HFFc6 (cell line): Measurements from ENCODE around the gene COX14. TPM values are rescaled to one million over a fixed set of nuclear protein-coding genes. Genes with fewer than 3 reads are reported as not detected.

Experiments
- DNase-seq: peaks from one replicate; pipeline ENCODE4 v3.0.0-alpha.2; 2018
- H3K27ac Mint-ChIP-seq: 2 replicates; pipeline ENCODE4 v1.8.0; 2020; ENCODE audit warnings: mild to moderate bottlenecking, mixed read lengths
- H3K27me3 Mint-ChIP-seq: 2 replicates; pipeline ENCODE4 v1.8.0; 2021; ENCODE audit warnings: mild to moderate bottlenecking, moderate library complexity, mixed read lengths; ENCODE audit not compliant: insufficient read depth
- H3K36me3 Mint-ChIP-seq: 2 replicates; pipeline ENCODE4 v1.8.0; 2021; ENCODE audit warnings: low read depth, mixed read lengths
- H3K4me1 Mint-ChIP-seq: 2 replicates; pipeline ENCODE4 v1.8.0; 2020; ENCODE audit warnings: low read depth, mixed read lengths
- H3K4me3 Mint-ChIP-seq: 2 replicates; pipeline ENCODE4 v1.8.0; 2020; ENCODE audit warnings: mild to moderate bottlenecking, moderate library complexity, mixed read lengths
- H3K9me3 Mint-ChIP-seq: 2 replicates; pipeline ENCODE4 v1.8.0; 2020; ENCODE audit warnings: mild to moderate bottlenecking, mixed read lengths
- total RNA-seq, 6 experiments: library from RNA; stranded (reverse); fragmentation: NEBNext Ultra II Directional; extraction: Animal tissue kit (Norgen Biotek cat#: 25700); gene quantifications; 2 replicates in 1 of 6; 3 replicates in 5 of 6; pipeline ENCODE4 v1.2.3, GENCODE V29; 2021
- TF ChIP-seq, protein P1 (sequence below): fragments of 200-600 bp; sonication (generic); IDR thresholded peaks from 2 replicates; pipeline ENCODE4 v1.5.0; 2021; ENCODE audit warnings: antibody characterized with exemption, mild to moderate bottlenecking

COX14 gene
- total RNA-seq, 6 experiments from 2014 or later: 44.4 to 77.8 (median 53.4) TPM

GRCh38 chr12:50102131-50102531, 9.9 kb upstream of the COX14 start:
- H3K9me3 Mint-ChIP-seq: no peaks in the 10 kb centered on the region
- H3K27ac Mint-ChIP-seq: no peak overlapping the region
- no peak overlapping the region for H3K4me3 Mint-ChIP-seq
- H3K4me1 Mint-ChIP-seq: peaks cover 34% of the 10 kb centered on the region
- TF ChIP-seq, protein P1, sequence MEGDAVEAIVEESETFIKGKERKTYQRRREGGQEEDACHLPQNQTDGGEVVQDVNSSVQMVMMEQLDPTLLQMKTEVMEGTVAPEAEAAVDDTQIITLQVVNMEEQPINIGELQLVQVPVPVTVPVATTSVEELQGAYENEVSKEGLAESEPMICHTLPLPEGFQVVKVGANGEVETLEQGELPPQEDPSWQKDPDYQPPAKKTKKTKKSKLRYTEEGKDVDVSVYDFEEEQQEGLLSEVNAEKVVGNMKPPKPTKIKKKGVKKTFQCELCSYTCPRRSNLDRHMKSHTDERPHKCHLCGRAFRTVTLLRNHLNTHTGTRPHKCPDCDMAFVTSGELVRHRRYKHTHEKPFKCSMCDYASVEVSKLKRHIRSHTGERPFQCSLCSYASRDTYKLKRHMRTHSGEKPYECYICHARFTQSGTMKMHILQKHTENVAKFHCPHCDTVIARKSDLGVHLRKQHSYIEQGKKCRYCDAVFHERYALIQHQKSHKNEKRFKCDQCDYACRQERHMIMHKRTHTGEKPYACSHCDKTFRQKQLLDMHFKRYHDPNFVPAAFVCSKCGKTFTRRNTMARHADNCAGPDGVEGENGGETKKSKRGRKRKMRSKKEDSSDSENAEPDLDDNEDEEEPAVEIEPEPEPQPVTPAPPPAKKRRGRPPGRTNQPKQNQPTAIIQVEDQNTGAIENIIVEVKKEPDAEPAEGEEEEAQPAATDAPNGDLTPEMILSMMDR: no peak
- H3K36me3 Mint-ChIP-seq: peaks cover 14% of the 10 kb centered on the region
- peaks cover 9% of the 10 kb centered on the region for H3K27me3 Mint-ChIP-seq
- no peak for DNase-seq

- TF ChIP-seq, protein P1: no peak
- H3K4me3 Mint-ChIP-seq: no peak overlapping the region
- no peak overlapping the region for H3K27ac Mint-ChIP-seq
- no peak for DNase-seq
- H3K36me3 Mint-ChIP-seq: peaks cover 14% of the 10 kb centered on the region
- no peaks in the 10 kb centered on the region for H3K9me3 Mint-ChIP-seq
- peaks cover 34% of the 10 kb centered on the region for H3K4me1 Mint-ChIP-seq
- peaks cover 9% of the 10 kb centered on the region for H3K27me3 Mint-ChIP-seq
These were observed 9.3 kb upstream of the COX14 start for GRCh38 chr12:50102646-50103309.

- peaks cover 30% of the 10 kb centered on the region for H3K4me1 Mint-ChIP-seq
- H3K36me3 Mint-ChIP-seq: peaks cover 14% of the 10 kb centered on the region
- H3K27ac Mint-ChIP-seq: no peak overlapping the region
- TF ChIP-seq, protein P1: no peak
- no peak overlapping the region for H3K4me3 Mint-ChIP-seq
- peaks cover 10% of the 10 kb centered on the region for H3K27me3 Mint-ChIP-seq
- no peak for DNase-seq
- no peaks in the 10 kb centered on the region for H3K9me3 Mint-ChIP-seq
These were observed 8.7 kb upstream of the COX14 start for GRCh38 chr12:50103351-50103750.

DNA sequence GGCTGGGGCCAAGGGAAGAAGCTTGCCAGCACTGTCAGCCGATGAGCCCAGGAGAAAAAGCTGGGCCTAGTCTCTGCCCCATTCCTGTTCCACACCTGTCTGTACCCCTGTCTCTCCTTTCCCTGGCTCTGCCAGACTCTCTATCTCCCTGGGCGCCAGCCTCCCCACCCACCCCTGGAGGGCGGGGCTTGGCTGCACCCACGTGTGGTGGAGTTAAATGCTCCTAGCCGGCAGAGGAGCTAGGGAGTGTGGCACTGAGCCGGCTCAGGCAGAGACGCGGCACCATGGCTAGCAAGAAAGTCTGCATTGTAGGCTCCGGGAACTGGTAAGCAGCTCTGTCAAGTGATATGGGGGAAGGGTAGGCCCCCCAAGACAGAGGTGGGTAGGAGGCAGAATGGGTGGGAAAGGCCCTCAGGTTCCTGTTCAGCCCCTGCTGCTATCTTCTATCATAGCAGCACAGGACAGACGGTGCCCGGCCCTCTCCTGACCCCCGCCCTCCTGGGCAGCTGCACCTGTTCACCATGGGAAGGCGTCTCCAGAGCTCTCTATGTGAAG, 8.2 kb upstream of the COX14 start, which contains the start of gene GPD1:
Gene GPD1, plus strand, starts transcription at position 242 of the 555 bp plus-strand sequence. Its CDS starts 43 bp downstream, at position 285.
- TF ChIP-seq, protein P1: no peak
- Mint-ChIP-seq H3K4me3 (no peak within 1 kb of the TSS), H3K4me1 (peaks cover 25% of the 10 kb centered on the region), H3K27me3 (peaks cover 13% of the 10 kb centered on the region), H3K27ac (no peak within 1 kb of the TSS), H3K9me3 (no peaks in the 10 kb centered on the region), H3K36me3 (peaks cover 14% of the 10 kb centered on the region)
- no peak for DNase-seq

GRCh38 chr12:50104417-50105366, 7.3 kb upstream of the COX14 start:
- DNase-seq: no peak
- H3K27ac Mint-ChIP-seq: no peak overlapping the region
- peaks cover 13% of the 10 kb centered on the region for H3K27me3 Mint-ChIP-seq
- no peaks in the 10 kb centered on the region for H3K9me3 Mint-ChIP-seq
- TF ChIP-seq, protein P1: no peak
- no peak overlapping the region for H3K4me3 Mint-ChIP-seq
- H3K4me1 Mint-ChIP-seq: peaks cover 16% of the 10 kb centered on the region
- peaks cover 14% of the 10 kb centered on the region for H3K36me3 Mint-ChIP-seq
